Thoracic aorta (tissue), 2 donors: Measurements from ENCODE around the gene LAMB1. TPM values are rescaled to one million over a fixed set of nuclear protein-coding genes. Genes with fewer than 3 reads are reported as not detected.

ENCODE experiments used
- ATAC-seq: fragments of 150-250 bp; one replicate; pipeline ENCODE4 v1.8.0; 2017; ENCODE audit warnings: low read depth; ENCODE audit not compliant: insufficient number of reproducible peaks, low FRiP score
- DNase-seq: peaks from one replicate; pipeline ENCODE4 v3.0.0-alpha.2; 2020; ENCODE audit warnings: low spot score
- H3K27ac ChIP-seq, 2 donors: fragments of 200-600 bp; sonication (generic); 1 replicate in 1 of 2; 2 replicates in 1 of 2; pipeline ENCODE4 v1.5.1; 2016; ENCODE audit warnings: mild to moderate bottlenecking in 2 of 2, moderate library complexity in 2 of 2
- H3K27me3 ChIP-seq: fragments of 200-600 bp; sonication (generic); replicated peaks from 2 replicates; pipeline ENCODE4 v1.6.0; 2016; ENCODE audit warnings: mild to moderate bottlenecking; ENCODE audit not compliant: insufficient read depth
- H3K36me3 ChIP-seq: fragments of 200-600 bp; sonication (generic); one replicate; pipeline ENCODE4 v1.5.1; 2016
- H3K4me1 ChIP-seq, 2 donors: fragments of 200-600 bp; sonication (generic); 1 replicate in 1 of 2; 2 replicates in 1 of 2; pipeline versions ENCODE4 v1.5.1 to v1.6.0; 2016; ENCODE audit warnings: low read depth in 2 of 2, mild to moderate bottlenecking in 1 of 2; ENCODE audit not compliant: control insufficient read depth in 1 of 2
- H3K4me3 ChIP-seq: fragments of 200-600 bp; sonication (generic); 2 replicates; pipeline ENCODE4 v1.5.1; 2016; ENCODE audit warnings: mild to moderate bottlenecking
- H3K9me3 ChIP-seq: fragments of 200-600 bp; sonication (generic); 2 replicates; pipeline ENCODE4 v1.5.1; 2016
- CTCF ChIP-seq: fragments of 200-600 bp; sonication (generic); IDR thresholded peaks from one replicate; pipeline ENCODE4 v1.5.1; 2019; ENCODE audit warnings: antibody characterized with exemption
- total RNA-seq, 2 donors: library from RNA; depleted of rRNA; stranded (reverse); fragments of >200 nt; gene quantifications; one replicate each; pipeline versions ENCODE4 v1.1.0 to v1.2.3, GENCODE V29; 2016

The LAMB1 gene
- total RNA-seq, 2 donors from 2014 or later: 144 to 296 TPM

- peak; percentile 66 for ATAC-seq
- Histone ChIP-seq H3K4me1 (peaks cover 14 to 43% of the 10 kb centered on the region in 2 donors), H3K27ac (peak overlapping the region; percentile 58 to 64)
These were observed 36.2 kb downstream of the LAMB1 start for GRCh38 chr7:107966711-107967110.

GRCh38 chr7:107964510-107964909 is 38.5 kb downstream of the LAMB1 start:
- no peak for DNase-seq
- Histone ChIP-seq H3K4me3 (no peak overlapping the region), H3K27ac (no peak overlapping the region), H3K27me3 (no peaks in the 10 kb centered on the region), H3K9me3 (peaks cover 9% of the 10 kb centered on the region), H3K36me3 (peaks cover 13% of the 10 kb centered on the region), H3K4me1 (peaks cover 4 to 31% of the 10 kb centered on the region in 2 donors)
- no peak for TF ChIP-seq CTCF
- ATAC-seq: no peak

More at GRCh38 chr7:107966711-107967110, 36.2 kb downstream of the LAMB1 start:
- Histone ChIP-seq H3K27me3 (no peaks in the 10 kb centered on the region), H3K9me3 (peaks cover 9% of the 10 kb centered on the region), H3K4me3 (no peak overlapping the region), H3K36me3 (peaks cover 6% of the 10 kb centered on the region)
- no peak for DNase-seq
- no peak for TF ChIP-seq CTCF

GRCh38 chr7:107962817-107963216 is 40.1 kb downstream of the LAMB1 start:
- no peak for TF ChIP-seq CTCF
- no peak for DNase-seq
- no peak for ATAC-seq
- Histone ChIP-seq H3K4me1 (peaks cover 17 to 38% of the 10 kb centered on the region in 2 donors), H3K36me3 (peaks cover 13% of the 10 kb centered on the region), H3K4me3 (no peak overlapping the region), H3K27me3 (no peaks in the 10 kb centered on the region), H3K27ac (no peak overlapping the region), H3K9me3 (no peaks in the 10 kb centered on the region)

GRCh38 chr7:107961405-107961804 is 41.6 kb downstream of the LAMB1 start:
- TF ChIP-seq CTCF: no peak
- Histone ChIP-seq H3K27ac (no peak overlapping the region), H3K36me3 (peaks cover 13% of the 10 kb centered on the region), H3K27me3 (no peaks in the 10 kb centered on the region), H3K9me3 (no peaks in the 10 kb centered on the region), H3K4me1 (peaks cover 21 to 42% of the 10 kb centered on the region in 2 donors), H3K4me3 (no peak overlapping the region)
- ATAC-seq (no peak), DNase-seq (no peak)

GRCh38 chr7:107960272-107960671 is 42.7 kb downstream of the LAMB1 start:
- Histone ChIP-seq H3K27ac (no peak overlapping the region), H3K27me3 (no peaks in the 10 kb centered on the region), H3K9me3 (no peaks in the 10 kb centered on the region), H3K36me3 (peaks cover 13% of the 10 kb centered on the region), H3K4me3 (no peak overlapping the region), H3K4me1 (peaks cover 21 to 38% of the 10 kb centered on the region in 2 donors)
- no peak for TF ChIP-seq CTCF
- DNase-seq (no peak), ATAC-seq (no peak)
